ENCODE data around the gene PANK1. TPM values are rescaled to one million over a fixed set of nuclear protein-coding genes. Genes with fewer than 3 reads are reported as not detected.

The PANK1 gene
- total RNA-seq, 3 donors from 2014 or later (not counting 1 experiment from before 2014, with no cell fraction given) = 0.85 to 2.2 (median 1.4) TPM

GRCh38 chr10:89679986-89680385, 34.9 kb upstream of the PANK1 start:
- H3K4me1 ChIP-seq (ENCODE audit: control insufficient read depth, insufficient read depth, low read length) = no peaks in the 10 kb centered on the region
- H3K9me3 Mint-ChIP-seq = no peaks in the 10 kb centered on the region
- no peaks in the 10 kb centered on the region for H3K36me3 ChIP-seq (ENCODE audit: control insufficient read depth, insufficient read depth, low read length)
- H3K27me3 Mint-ChIP-seq (ENCODE audit: low read depth in 2 of 2) = peaks cover 10 to 46% of the 10 kb centered on the region in 2 donors
- H3K36me3 Mint-ChIP-seq = no peaks in the 10 kb centered on the region
- no peak overlapping the region for H3K27ac ChIP-seq (ENCODE audit: low read length)
- H3K4me3 ChIP-seq (ENCODE audit: low read length) = no peak overlapping the region
- DNase-seq (no peak), ATAC-seq (no peak)
- H3K4me3 Mint-ChIP-seq = no peak overlapping the region
- intact Hi-C loops (cut with micrococcal nuclease) = no loop called here
- no peaks in the 10 kb centered on the region for H3K4me1 Mint-ChIP-seq
- no peak overlapping the region for H3K27ac Mint-ChIP-seq
- no peaks in the 10 kb centered on the region for H3K9me3 ChIP-seq (ENCODE audit: control insufficient read depth, insufficient read depth, low read length)
- no peak for TF ChIP-seq CTCF (IDR thresholded peaks at IDR 0.05)
- no peaks in the 10 kb centered on the region for H3K27me3 ChIP-seq (ENCODE audit: control insufficient read depth, insufficient read depth, low read length)
- WGBS (ENCODE audit: insufficient coverage) = 78% methylated on average over 2 of the region's 3 CpGs

GRCh38 chr10:89677341-89677740, 32.3 kb upstream of the PANK1 start:
- Histone ChIP-seq H3K4me3 (ENCODE audit: low read length) (no peak overlapping the region), H3K9me3 (ENCODE audit: control insufficient read depth, insufficient read depth, low read length) (no peaks in the 10 kb centered on the region), H3K27ac (ENCODE audit: low read length) (no peak overlapping the region), H3K27me3 (ENCODE audit: control insufficient read depth, insufficient read depth, low read length) (no peaks in the 10 kb centered on the region), H3K4me1 (ENCODE audit: control insufficient read depth, insufficient read depth, low read length) (no peaks in the 10 kb centered on the region), H3K36me3 (ENCODE audit: control insufficient read depth, insufficient read depth, low read length) (no peaks in the 10 kb centered on the region)
- DNase-seq (no peak), ATAC-seq (no peak)
- Mint-ChIP-seq H3K9me3 (no peaks in the 10 kb centered on the region), H3K4me1 (no peaks in the 10 kb centered on the region), H3K36me3 (no peaks in the 10 kb centered on the region), H3K27ac (no peak overlapping the region), H3K27me3 (ENCODE audit: low read depth in 2 of 2) (peaks cover 7 to 33% of the 10 kb centered on the region in 2 donors), H3K4me3 (no peak overlapping the region)
- intact Hi-C loops (cut with micrococcal nuclease) = no loop called here
- TF ChIP-seq CTCF (IDR thresholded peaks at IDR 0.05) = no peak

GRCh38 chr10:89670926-89671325, 25.9 kb upstream of the PANK1 start:
- H3K36me3 Mint-ChIP-seq = no peaks in the 10 kb centered on the region
- peaks cover 19 to 34% of the 10 kb centered on the region in 2 donors for H3K27me3 Mint-ChIP-seq (ENCODE audit: low read depth in 2 of 2)

More at GRCh38 chr10:89670926-89671325, 25.9 kb upstream of the PANK1 start:
- no peaks in the 10 kb centered on the region for H3K4me1 ChIP-seq (ENCODE audit: control insufficient read depth, insufficient read depth, low read length)
- Mint-ChIP-seq H3K4me3 (no peak overlapping the region), H3K9me3 (no peaks in the 10 kb centered on the region), H3K4me1 (no peaks in the 10 kb centered on the region), H3K27ac (no peak overlapping the region)
- 95% methylated on average over 1 of the region's 1 CpG for WGBS (ENCODE audit: insufficient coverage)
- H3K36me3 ChIP-seq (ENCODE audit: control insufficient read depth, insufficient read depth, low read length) = no peaks in the 10 kb centered on the region
- H3K9me3 ChIP-seq (ENCODE audit: control insufficient read depth, insufficient read depth, low read length) = no peaks in the 10 kb centered on the region
- DNase-seq (no peak), ATAC-seq (no peak)
- intact Hi-C loops (cut with micrococcal nuclease) = no loop called here
- no peak overlapping the region for H3K4me3 ChIP-seq (ENCODE audit: low read length)
- no peaks in the 10 kb centered on the region for H3K27me3 ChIP-seq (ENCODE audit: control insufficient read depth, insufficient read depth, low read length)
- TF ChIP-seq CTCF (IDR thresholded peaks at IDR 0.05) = no peak
- H3K27ac ChIP-seq (ENCODE audit: low read length) = no peak overlapping the region
